OCI-M2 (cell line): ENCODE data around the gene SP6.

ENCODE experiments used
- DNase-seq: peaks from one replicate; lab custom pipeline; 2025; ENCODE audit not compliant: unreplicated experiment; lab: John Stamatoyannopoulos, UW

SP6 gene

GRCh38 chr17:47857551-47858455 lies 6.8 kb upstream of the SP6 start:
- DNase-seq = no peak

GRCh38 chr17:47856830-47857229 lies 5.9 kb upstream of the SP6 start:
- DNase-seq = no peak

DNA sequence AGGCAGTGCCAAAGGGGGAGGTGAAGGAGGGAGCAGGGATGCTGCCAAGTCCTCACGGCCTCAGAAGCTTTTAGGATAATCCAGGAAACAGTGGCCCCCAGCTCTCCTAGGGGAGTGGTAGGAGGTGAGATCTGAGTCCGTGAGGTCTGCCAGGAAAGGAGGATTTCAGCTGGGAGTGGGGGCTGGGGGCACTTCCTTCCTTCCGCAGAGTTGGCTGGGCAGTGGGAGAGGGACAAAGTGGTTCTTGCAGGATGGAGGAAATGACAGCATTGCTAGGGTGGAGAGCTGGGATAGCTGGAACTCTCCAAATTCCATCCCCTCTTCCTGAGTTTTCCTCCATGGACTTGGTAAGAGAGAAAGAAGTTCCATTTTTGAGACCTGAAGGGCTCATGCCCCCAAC lies 4.8 kb upstream of the SP6 start:
- no peak for DNase-seq

DNA sequence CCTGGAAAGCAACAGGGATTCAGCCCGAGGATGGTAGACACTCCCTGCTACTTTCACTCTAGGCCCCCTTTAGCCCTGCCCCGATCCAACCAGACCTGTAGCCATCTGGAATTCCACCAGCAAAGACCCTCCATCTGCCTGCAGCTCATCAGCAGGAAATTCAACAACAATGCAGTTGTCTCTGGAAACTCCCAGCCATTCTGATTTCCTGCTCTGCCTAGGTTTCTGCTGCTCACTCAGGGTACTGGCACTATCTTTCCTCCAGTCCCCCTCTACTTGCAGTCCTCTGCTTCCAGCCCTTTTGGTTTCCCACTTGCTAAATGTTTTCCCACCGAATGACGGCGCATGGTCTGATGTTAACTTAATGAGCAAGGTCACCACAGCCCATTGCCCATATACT lies 2.7 kb upstream of the SP6 start:
- no peak for DNase-seq

GRCh38 chr17:47852113-47852949 lies 1.4 kb upstream of the SP6 start:
- DNase-seq = no peak

- DNase-seq = no peak
These were observed 775 bp upstream of the SP6 start for GRCh38 chr17:47851764-47852112.

DNA sequence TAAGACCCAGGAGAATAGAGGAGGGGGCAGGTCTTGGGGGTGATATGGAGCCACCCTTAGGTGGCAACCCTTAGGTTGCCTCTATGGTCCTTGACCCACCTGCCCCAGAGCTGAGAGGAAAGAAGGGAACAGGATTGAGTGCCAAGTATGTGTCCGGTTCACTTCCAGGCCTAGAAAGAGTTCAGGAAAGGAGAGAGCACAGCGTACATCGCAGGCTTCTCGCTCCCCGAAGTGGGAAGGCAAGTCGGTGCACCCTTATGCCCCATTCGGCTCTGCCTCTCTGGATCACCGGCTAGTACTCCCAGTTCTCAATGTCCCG lies 631 bp downstream of the SP6 start:
- DNase-seq = no peak

- DNase-seq = no peak
These were observed 2.8 kb downstream of the SP6 start for GRCh38 chr17:47848198-47848513.

- no peak for DNase-seq
These were observed 3.4 kb downstream of the SP6 start for GRCh38 chr17:47847341-47848197.

DNA sequence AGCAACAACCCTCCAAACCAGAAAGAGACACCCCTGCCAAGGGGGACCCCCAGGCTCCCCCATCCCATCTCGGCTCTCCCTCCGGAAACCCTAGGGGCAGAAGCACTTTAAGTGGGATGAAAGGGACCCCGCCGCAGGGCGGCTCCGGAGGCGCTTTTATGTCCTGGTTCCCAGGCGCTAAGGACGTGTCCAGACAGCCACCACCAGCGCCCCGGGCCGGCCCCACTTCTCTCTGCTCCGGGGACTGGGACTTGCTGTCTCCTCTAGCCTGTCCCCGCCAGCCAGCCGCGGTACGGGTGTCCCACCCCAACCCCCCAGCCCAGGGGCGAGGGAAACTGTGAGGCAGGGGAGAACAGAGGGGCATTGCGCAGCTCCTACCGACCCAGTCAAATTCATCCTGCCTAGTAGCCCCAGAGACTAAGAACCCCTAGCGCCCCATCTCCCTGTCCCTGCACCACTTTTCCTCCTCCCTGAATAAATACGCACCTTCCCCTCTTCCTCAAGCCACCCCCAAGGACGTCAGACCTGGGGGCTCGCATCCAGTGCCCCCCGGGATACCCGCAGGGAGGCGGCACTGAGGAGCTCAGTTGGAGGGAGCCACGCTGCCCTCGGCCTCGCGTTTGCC lies 4.1 kb downstream of the SP6 start:
- no peak for DNase-seq

- DNase-seq = no peak
These were observed 5.3 kb downstream of the SP6 start for GRCh38 chr17:47845716-47846075.

GRCh38 chr17:47844814-47845715 lies 5.9 kb downstream of the SP6 start:
- no peak for DNase-seq

GRCh38 chr17:47844227-47844626 lies 6.7 kb downstream of the SP6 start:
- DNase-seq = no peak

DNA sequence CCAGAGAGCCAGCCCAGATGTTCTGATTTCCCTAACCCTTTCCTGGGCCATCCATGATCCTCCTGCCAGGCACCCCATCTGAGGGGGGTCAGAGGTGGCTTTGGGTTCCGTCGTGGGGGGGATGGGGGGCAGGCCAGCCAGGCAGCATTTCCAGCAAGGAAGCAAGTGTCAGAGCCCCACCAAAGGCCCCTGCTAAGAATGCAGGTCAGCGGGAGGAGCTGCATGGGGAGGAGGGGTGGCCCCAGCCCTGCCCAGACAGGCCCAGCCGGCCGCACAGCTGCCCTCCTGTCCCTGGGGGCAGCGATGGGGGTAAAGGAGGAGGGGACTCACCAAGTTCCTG lies 7.6 kb downstream of the SP6 start:
- no peak for DNase-seq

- DNase-seq = no peak
These were observed 9.3 kb downstream of the SP6 start for GRCh38 chr17:47841488-47842291.

DNA sequence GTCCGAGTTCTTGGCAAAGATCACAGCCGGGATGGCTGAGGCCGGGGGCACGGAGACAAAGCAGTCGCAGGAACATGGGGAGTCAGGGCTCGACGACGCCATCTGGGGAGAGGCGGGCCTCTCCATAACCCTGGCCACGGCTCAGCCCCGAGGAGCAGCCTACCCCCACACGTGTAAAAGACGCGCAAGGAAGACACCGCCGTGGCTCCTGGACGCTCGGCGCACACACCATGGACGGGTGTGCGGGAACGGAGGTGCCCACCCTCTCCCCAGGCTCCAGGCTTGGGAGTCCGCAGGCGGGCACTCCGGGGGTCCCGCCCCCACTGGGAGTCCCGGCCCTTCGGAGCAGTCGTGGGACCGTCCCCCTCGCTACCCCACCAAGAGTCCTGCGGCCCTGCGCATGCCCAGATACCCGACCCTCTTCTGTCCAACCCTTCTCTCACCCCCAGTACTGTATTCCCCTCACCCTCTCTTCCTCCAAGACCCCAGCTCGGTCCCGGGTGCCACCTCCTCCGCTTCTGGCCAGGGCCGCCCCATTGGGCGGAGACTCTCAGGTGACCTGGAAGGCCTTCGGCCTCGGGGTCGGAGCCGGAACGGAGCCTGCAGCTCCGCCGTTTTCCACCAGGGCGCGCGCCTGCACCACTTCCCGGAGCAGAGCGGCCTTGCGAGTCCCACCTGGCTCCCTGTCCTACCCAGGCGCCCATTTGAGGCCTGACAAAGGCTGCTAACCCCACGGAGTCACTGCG lies 10.0 kb downstream of the SP6 start, which contains the start of gene SCRN2:
Gene SCRN2 (minus strand): TSS at position 532 of the 746 bp plus-strand sequence. CDS start 430 bp downstream, at position 102.
- peak; percentile 64 for DNase-seq

- no peak for DNase-seq
These were observed 10.8 kb downstream of the SP6 start for GRCh38 chr17:47840001-47840741.

DNA sequence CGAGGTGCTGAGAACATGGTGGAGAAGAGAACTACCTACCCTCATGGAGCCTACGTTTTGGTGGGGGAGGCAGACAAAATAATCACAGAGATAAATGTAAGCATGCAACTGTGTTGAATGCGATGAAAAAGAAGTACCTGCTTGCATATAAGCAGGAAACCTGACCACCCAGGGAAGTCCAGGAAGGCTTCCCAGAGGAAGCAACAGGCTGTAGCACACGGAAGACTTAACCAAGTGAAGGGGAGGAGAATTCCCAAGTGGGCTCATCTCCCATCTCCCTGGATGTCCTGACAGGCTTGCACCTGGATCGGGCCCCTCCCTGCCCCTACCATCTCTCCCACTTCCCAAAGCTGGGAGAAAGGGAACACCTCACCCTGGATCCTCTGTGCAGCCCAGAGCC lies 11.9 kb downstream of the SP6 start:
- DNase-seq = no peak
